SJSA1 (cell line): ENCODE measurements around the gene VIT. TPM values are rescaled to one million over a fixed set of nuclear protein-coding genes. Genes with fewer than 3 reads are reported as not detected.

Experiments used
- DNase-seq, 2 experiments: peaks; one replicate each; pipeline ENCODE4 v3.0.0-alpha.2; 2015 to 2020; ENCODE audit warnings: low spot score in 2 of 2, low read depth in 1 of 2
- H3K27ac ChIP-seq: fragments of 250-450 bp; sonication (Bioruptor Pico); 2 replicates; pipeline ENCODE4 v1.5.1; 2020; ENCODE audit warnings: mild to moderate bottlenecking, moderate library complexity
- H3K27me3 ChIP-seq: fragments of 250-450 bp; sonication (Bioruptor Pico); replicated peaks from 2 replicates; pipeline ENCODE4 v1.5.1; 2020; ENCODE audit warnings: mild to moderate bottlenecking, moderate library complexity
- H3K36me3 ChIP-seq: fragments of 250-450 bp; sonication (Bioruptor Pico); 2 replicates; pipeline ENCODE4 v1.5.1; 2020; ENCODE audit warnings: mild to moderate bottlenecking
- H3K4me1 ChIP-seq: fragments of 250-450 bp; sonication (Bioruptor Pico); replicated peaks from 2 replicates; pipeline ENCODE4 v1.6.1; 2021; ENCODE audit warnings: mild to moderate bottlenecking
- H3K4me3 ChIP-seq: fragments of 250-450 bp; sonication (Bioruptor Pico); 2 replicates; pipeline ENCODE4 v1.5.1; 2020; ENCODE audit warnings: mild to moderate bottlenecking
- H3K9me3 ChIP-seq: fragments of 250-450 bp; sonication (Bioruptor Pico); replicated peaks from 2 replicates; pipeline ENCODE4 v1.5.1; 2020; ENCODE audit warnings: mild to moderate bottlenecking
- total RNA-seq: library from RNA; depleted of rRNA; stranded (reverse); fragments of >200 nt; shearing (Covaris generic); gene quantifications from 2 replicates; pipeline ENCODE4 v1.2.3, GENCODE V29; 2014

The VIT gene
- total RNA-seq, 1 experiment from 2014 or later, result 1.1 TPM

GRCh38 chr2:36773947-36774346 is 77.4 kb downstream of the VIT start:
- no peaks in the 10 kb centered on the region for H3K9me3 ChIP-seq
- no peaks in the 10 kb centered on the region for H3K4me1 ChIP-seq
- no peak for DNase-seq
- no peak overlapping the region for H3K27ac ChIP-seq
- H3K36me3 ChIP-seq, result no peaks in the 10 kb centered on the region
- no peaks in the 10 kb centered on the region for H3K27me3 ChIP-seq
- no peak overlapping the region for H3K4me3 ChIP-seq

GRCh38 chr2:36775261-36775660 is 78.8 kb downstream of the VIT start:
- H3K4me1 ChIP-seq, result peaks cover 5% of the 10 kb centered on the region; the same call in 1 of the 2 replicates
- no peaks in the 10 kb centered on the region for H3K9me3 ChIP-seq
- no peak for DNase-seq
- H3K27me3 ChIP-seq, result no peaks in the 10 kb centered on the region
- no peak overlapping the region for H3K27ac ChIP-seq
- no peak overlapping the region for H3K4me3 ChIP-seq
- no peaks in the 10 kb centered on the region for H3K36me3 ChIP-seq

DNA sequence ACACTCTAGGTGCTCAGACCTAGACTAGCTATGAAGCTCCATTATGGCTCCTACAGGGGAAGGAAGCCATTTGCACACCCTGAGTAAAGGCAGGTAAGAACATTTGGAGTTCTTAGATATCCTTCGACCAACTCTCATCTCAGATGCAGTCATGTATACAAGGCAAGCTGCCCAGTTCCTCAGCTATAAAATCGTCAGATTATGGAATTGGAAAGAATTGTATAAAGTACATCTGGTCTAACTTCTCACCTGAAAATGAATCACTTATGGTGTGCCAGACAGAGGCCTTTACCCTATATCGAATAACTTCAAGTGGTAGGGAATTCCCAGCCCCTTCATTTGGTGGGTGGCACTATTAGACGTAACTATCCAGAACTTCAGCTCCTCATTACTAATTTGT is 79.3 kb downstream of the VIT start:
- H3K27me3 ChIP-seq, result no peaks in the 10 kb centered on the region
- peaks cover 6% of the 10 kb centered on the region; the same call in 1 of the 2 replicates for H3K4me1 ChIP-seq
- H3K36me3 ChIP-seq, result no peaks in the 10 kb centered on the region
- DNase-seq, result no peak
- no peaks in the 10 kb centered on the region for H3K9me3 ChIP-seq
- no peak overlapping the region for H3K27ac ChIP-seq
- H3K4me3 ChIP-seq, result no peak overlapping the region

DNA sequence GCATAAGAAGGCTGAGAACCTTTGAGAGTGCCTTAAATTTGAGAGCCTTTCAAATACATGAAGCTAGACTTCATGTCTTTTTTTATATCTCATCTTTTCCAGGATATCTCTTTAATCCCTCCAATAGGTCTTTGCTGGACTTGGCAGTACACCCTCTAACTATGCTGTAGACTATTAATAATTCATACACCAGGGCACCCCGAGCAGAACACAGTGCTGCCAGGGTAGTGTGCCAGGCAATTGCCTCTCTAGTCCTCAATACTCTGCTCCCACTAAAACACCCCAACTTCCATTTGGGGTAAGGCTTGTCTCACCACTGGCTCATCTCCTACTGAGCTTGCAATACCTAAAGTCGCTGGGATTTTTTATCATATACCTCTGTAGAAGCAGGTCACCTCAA is 80.8 kb downstream of the VIT start:
- no peak overlapping the region for H3K4me3 ChIP-seq
- H3K9me3 ChIP-seq, result no peaks in the 10 kb centered on the region
- no peaks in the 10 kb centered on the region for H3K27me3 ChIP-seq
- DNase-seq, result no peak
- H3K36me3 ChIP-seq, result no peaks in the 10 kb centered on the region
- peaks cover 6% of the 10 kb centered on the region; the same call in 1 of the 2 replicates for H3K4me1 ChIP-seq
- no peak overlapping the region for H3K27ac ChIP-seq

DNA sequence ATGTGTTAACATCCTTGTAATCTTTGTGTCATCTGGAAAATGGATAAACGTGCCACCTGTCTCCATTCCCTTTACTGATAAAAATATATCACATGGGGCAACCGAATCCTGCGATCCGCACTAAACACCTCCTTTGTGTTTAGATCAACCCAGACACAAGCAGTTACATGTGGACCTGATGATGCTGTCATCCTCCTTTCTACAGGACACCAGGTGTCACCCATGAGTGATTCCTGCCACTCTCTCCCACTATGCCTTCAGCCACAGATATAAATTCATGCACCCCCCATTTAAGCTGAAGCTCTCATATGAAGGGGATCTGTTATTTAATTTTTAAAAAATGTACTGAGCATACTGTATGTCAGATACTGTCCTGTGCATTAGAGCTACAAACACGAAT is 81.3 kb downstream of the VIT start:
- Histone ChIP-seq H3K36me3 (no peaks in the 10 kb centered on the region), H3K27me3 (no peaks in the 10 kb centered on the region), H3K27ac (no peak overlapping the region), H3K9me3 (no peaks in the 10 kb centered on the region), H3K4me3 (no peak overlapping the region), H3K4me1 (peaks cover 6% of the 10 kb centered on the region; the same call in 1 of the 2 replicates)
- DNase-seq, result no peak

DNA sequence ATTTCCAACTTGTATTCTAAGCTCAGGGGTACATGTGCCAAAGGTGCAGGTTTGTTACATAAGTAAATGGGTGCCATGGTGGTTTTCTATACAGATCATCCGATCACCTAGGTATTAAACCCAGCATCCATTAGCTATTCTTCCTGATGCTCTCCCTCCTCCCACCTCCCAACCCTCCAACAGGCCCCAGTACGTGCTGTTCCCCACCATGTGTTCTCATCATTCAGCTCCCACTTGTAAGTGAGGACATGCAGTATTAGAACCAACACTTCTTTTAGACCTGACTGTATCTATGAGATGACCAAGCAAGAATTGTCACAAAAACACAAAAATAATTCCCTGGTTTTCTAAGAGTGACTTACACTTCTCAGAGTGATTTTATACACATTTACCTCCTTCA is 83.0 kb downstream of the VIT start:
- Histone ChIP-seq H3K4me1 (peaks cover 6% of the 10 kb centered on the region; the same call in 1 of the 2 replicates), H3K27ac (no peak overlapping the region), H3K27me3 (no peaks in the 10 kb centered on the region), H3K36me3 (no peaks in the 10 kb centered on the region), H3K4me3 (no peak overlapping the region), H3K9me3 (no peaks in the 10 kb centered on the region)
- DNase-seq, result no peak

DNA sequence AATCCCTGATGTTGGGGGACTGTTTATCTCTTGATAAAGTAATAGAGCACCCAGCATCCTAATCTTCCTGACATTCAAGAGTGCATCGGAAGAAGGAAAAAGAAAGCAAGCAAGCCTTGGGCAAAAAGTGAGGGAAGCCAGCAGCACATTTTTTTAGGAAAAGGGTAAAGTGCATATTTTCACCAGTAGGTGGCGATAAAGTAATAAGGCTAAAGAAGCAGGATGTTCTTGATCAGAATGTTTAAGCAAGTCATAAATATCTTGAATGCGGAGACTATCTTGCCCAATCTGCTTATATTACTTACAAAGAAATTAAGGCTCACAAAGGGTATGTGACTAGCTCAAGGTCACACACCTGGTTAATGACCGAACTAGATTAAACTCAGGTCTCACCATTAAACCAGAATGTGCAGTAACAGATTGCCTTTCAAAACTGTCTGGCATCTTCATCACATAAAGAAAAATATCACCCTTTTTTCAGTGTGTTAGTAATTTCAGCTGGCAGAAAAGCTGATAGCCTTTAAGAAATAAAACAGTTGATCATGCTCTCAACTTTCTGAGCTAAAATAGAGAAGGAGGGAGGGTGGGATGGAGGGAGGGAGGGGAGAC is 83.8 kb downstream of the VIT start:
- peak in 1 of 2 experiments; percentile 68 for DNase-seq
- Histone ChIP-seq H3K4me3 (no peak overlapping the region; the same call in 1 of the 2 replicates), H3K4me1 (peaks cover 6% of the 10 kb centered on the region; the same call in 1 of the 2 replicates), H3K27me3 (no peaks in the 10 kb centered on the region), H3K9me3 (no peaks in the 10 kb centered on the region), H3K36me3 (no peaks in the 10 kb centered on the region), H3K27ac (no peak overlapping the region)

DNA sequence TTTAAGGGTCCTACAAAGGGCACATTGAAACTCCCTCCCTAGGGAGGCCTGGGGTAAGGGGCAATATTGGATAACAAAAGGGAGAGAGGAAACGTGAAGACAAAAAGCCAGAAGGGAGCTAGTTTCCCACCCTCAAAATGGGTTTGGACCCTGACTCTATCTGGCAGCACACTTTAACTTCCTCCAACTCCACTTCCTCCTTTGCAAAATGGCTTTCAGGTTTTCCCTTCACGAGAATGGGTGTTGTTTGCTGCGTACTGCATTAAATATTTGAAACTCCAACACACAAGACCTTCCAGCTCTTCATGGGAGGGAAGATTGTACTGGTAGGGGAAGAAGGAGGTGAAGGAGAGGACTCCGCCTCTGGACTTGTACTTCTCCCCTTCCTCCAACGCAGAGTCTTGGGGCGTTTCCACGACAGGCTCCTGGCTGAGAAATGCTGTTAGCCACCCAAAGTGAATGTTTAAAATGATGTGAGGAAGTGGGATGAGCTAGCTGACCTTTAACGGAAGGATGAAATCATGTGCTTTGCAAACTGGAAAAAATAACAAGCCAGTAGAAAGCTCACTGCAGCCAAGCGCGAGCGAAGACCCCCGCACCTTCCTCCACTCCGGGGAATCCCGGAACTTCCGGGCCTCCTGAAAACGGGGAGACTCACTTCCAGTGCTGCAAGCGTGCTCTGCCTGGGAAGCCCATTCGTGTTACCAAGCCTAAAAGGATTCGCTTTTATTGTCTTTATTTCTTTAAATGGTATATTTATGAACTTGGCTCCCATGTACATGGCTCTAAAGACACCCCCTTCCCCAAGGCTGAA is 85.6 kb downstream of the VIT start:
- H3K27me3 ChIP-seq, result no peaks in the 10 kb centered on the region
- no peak overlapping the region for H3K4me3 ChIP-seq
- DNase-seq, result no peak
- H3K4me1 ChIP-seq, result peaks cover 6% of the 10 kb centered on the region; the same call in 1 of the 2 replicates
- H3K27ac ChIP-seq, result no peak overlapping the region
- no peaks in the 10 kb centered on the region for H3K36me3 ChIP-seq
- no peaks in the 10 kb centered on the region for H3K9me3 ChIP-seq

DNA sequence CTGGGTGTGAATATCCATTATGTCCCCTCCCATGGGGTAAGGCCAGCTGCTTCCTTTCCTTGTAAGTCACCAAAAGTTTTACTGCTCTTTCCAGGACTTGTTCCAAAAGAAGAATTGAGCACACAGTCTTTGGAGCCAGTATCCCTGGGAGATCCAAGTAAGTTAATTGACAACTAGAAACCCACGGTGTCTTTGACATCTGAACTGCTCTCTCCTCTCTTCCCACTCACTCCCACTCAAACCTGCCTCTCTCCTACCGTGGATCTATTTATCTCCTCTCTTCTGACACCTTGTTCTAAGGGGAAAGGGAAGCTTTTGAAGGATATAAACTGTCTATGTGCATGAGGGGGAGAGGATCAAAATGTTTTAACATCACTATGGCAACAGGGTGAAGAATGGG is 86.7 kb downstream of the VIT start:
- Histone ChIP-seq H3K9me3 (no peaks in the 10 kb centered on the region), H3K27me3 (no peaks in the 10 kb centered on the region), H3K27ac (no peak overlapping the region), H3K36me3 (no peaks in the 10 kb centered on the region), H3K4me3 (no peak overlapping the region), H3K4me1 (peaks cover 6% of the 10 kb centered on the region; the same call in 1 of the 2 replicates)
- no peak for DNase-seq

DNA sequence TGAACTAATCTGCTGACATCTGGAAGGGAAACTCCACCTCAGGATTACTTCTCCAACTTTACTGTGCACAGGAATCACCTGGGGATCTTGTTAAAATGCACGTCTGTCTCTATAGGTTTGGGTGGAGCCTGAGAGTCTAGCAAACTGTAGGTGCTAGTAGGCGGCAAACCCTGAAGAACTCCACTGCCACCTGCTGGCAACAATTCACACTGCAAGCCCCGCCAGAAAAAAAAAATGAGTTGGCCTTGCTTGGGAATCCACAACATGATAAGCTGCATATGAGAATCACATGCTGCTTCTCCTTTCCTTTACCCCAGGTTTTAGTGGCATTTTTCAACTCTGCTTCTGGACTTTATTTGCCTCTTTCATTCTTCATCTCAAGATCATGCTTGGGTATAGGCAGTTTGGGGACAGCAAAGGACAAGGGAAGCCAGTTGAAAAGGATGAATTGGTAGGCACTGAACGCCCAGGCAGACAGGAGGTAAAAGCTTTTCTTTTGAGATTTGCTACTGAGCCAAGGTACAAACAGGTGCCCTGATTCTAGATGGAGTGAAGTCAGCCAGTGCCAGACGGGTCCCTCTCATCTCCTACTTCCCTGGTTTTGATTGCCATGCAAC is 88.8 kb downstream of the VIT start:
- peaks cover 1% of the 10 kb centered on the region; the same call in 1 of the 2 replicates for H3K4me1 ChIP-seq
- H3K27ac ChIP-seq, result no peak overlapping the region
- H3K27me3 ChIP-seq, result no peaks in the 10 kb centered on the region
- no peak overlapping the region for H3K4me3 ChIP-seq
- H3K9me3 ChIP-seq, result no peaks in the 10 kb centered on the region
- DNase-seq, result peak in 1 of 2 experiments; percentile 65
- no peaks in the 10 kb centered on the region for H3K36me3 ChIP-seq

- Histone ChIP-seq H3K4me1 (no peaks in the 10 kb centered on the region), H3K4me3 (no peak overlapping the region), H3K27ac (no peak overlapping the region), H3K9me3 (no peaks in the 10 kb centered on the region), H3K27me3 (peaks cover 3% of the 10 kb centered on the region), H3K36me3 (no peaks in the 10 kb centered on the region)
- no peak for DNase-seq
These were observed 92.8 kb downstream of the VIT start for GRCh38 chr2:36789181-36789804.

DNA sequence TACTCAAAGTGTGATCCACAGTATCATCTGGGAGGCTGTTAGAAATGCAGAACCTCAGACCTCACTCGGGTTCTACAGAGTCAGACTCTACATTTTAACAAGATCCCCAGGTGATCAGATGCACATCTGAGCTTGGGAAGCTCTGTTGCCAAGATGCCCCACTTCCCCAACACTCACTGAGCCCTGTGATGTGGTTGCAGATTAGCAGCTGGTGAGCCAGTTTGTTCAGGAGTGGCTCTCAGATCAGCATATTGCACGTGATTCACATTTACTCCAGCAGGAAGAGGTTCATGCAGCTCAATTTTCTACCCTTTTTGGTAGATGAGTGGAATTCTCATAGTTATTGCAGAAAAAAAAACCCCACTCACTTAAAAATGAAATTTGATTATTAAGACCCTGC is 96.4 kb downstream of the VIT start:
- H3K27ac ChIP-seq, result no peak overlapping the region
- no peaks in the 10 kb centered on the region for H3K4me1 ChIP-seq
- H3K9me3 ChIP-seq, result no peaks in the 10 kb centered on the region
- H3K4me3 ChIP-seq, result no peak overlapping the region
- H3K27me3 ChIP-seq, result peaks cover 11% of the 10 kb centered on the region
- no peak for DNase-seq
- no peaks in the 10 kb centered on the region for H3K36me3 ChIP-seq

DNA sequence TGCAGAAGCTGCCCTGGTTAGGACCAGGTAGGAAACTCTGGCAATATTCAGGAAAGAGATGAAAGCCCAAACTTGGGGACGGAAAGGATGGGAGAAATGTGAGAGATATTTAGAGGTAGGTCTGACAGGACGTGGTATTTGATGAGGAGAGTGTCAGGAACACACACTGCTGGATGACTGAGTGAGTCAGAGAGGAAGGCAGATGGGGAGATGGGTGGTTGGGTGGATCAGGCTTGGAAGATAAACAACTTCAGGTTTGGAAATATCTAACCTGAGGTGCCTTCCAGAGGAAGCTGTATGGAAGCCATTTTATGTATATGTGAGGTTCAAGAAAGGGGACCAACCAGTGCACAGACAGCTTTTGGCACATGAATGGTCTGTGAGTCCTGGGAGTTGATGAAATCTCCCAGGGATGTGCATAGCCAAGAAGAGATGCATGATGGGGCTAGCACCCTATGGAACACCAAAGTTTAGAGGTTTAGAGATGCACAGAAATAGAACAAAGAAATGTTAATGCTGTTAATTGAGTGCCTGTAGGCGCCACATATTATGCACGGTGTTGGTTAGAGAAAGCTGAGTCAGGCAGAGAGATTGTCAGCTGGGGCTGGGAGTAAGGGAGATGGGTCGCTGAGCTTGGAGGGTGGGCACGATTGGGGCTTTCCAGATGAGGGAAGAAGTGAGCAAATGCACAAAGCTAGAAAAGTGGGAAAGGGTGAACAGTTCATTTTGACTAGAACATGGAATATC is 101.0 kb downstream of the VIT start:
- DNase-seq, result no peak
- no peaks in the 10 kb centered on the region for H3K4me1 ChIP-seq
- H3K36me3 ChIP-seq, result no peaks in the 10 kb centered on the region
- peaks cover 11% of the 10 kb centered on the region for H3K27me3 ChIP-seq
- no peak overlapping the region for H3K4me3 ChIP-seq
- H3K27ac ChIP-seq, result no peak overlapping the region
- no peaks in the 10 kb centered on the region for H3K9me3 ChIP-seq
